T47D (cell line): ENCODE data around the gene ZDHHC22.

ENCODE experiments used
- DNase-seq, 2 experiments: peaks; one replicate each; pipeline versions ENCODE4 v3.0.0 to v3.0.0-alpha.2; 2011 to 2012; ENCODE audit warnings: low read depth in 1 of 2, low spot score in 1 of 2
- JUND ChIP-seq: IDR thresholded peaks from 2 replicates; pipeline ENCODE4 v1.6.1; 2012; ENCODE audit warnings: low read depth
- in situ Hi-C: cut with HindIII; loops from 2 replicates; pipeline ENCODE4 v1.10.0; 2016; ENCODE audit warnings: low sequenced_read_pairs, low pct_unique_long_range_greater_than_20kb

Gene ZDHHC22, protein sequence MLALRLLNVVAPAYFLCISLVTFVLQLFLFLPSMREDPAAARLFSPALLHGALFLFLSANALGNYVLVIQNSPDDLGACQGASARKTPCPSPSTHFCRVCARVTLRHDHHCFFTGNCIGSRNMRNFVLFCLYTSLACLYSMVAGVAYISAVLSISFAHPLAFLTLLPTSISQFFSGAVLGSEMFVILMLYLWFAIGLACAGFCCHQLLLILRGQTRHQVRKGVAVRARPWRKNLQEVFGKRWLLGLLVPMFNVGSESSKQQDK

DNA sequence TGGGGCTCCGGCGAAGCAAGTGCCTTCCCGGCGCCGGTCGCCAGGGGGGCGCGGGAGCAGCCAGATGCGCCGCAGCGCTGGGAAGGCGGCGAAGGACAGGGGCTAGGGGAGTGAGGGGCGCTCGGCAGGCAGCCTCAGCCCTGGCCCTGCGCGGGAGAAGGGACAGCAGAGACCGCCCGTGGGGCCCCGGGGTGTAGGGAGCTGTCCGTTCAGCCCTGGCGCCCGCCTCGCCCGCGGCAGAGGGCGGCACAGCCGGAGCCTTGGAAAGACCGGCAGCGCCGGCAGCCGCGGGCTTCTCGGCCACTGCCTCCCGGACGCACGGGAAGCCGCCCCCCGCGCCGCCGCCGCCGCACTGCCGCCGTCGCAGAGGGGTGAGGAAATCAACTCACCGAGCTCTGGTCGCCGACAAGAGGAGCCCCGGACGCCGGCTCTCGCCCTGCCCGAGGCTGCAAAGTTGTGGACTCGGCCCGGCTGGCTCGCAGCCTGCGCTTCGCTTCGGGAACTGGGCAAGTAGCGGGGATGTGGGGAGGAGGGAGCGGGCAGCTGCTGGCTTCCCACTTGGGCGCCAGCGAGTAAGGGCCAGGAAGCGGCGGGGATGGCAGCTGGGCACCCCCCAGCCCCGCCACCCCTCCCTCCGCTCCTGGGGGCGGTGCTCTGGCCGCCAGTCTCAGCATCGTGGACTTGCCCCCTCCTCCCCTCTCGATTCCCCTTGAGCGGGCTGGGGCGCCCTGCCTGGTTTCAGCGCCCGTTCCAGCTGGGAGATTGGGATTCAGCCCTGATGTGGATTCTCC lies at the start of gene ZDHHC22:
ZDHHC22 (minus strand) TSS at position 578 of the 791 bp plus-strand sequence. CDS start 2,053 bp downstream, outside the sequence.
- in situ Hi-C loops: no loop called here
- DNase-seq: peak; percentile 31 to 69
- TF ChIP-seq JUND: no peak

DNA sequence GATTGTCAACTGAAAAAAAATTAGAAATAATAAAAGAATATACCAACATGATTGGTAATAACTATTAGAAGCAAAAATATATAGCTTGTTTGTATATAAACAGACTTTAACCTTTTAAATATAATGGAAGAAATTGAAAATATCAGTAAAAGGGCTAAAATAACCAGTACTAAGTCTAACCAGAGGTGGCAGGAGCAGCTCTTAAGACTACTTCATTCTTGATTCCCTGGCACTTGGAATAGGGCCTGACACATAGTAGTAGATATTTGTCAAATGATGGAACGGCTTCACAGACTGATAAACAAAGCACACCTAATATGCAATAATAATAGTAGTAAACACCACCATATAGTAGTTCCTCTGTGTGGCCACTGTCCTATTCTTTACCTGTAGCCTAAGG lies 49.4 kb upstream of the ZDHHC22 start:
- DNase-seq: no peak
- TF ChIP-seq JUND: no peak
- in situ Hi-C loops: no loop called here

DNA sequence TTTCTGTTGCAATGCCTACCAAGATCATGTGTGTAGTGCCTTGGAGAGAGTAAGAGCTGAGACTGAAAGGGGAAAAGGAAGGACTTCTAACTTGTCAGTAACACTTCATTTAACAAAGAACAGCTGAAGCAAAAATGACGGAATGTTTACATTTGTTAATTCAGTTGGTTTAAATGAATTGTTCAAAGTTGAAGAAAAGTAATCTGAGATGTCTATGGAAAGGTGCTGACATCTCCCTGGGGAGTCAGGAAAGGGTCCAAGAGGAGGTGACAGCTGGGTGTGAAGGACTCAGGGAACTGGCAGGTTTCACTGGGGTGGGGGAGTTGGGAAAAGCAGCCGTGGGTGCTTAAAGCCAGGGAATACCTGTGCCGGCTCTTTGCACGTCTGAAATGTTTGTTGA lies 47.9 kb upstream of the ZDHHC22 start:
- no peak for TF ChIP-seq JUND
- in situ Hi-C loops: no loop called here
- DNase-seq: no peak

DNA sequence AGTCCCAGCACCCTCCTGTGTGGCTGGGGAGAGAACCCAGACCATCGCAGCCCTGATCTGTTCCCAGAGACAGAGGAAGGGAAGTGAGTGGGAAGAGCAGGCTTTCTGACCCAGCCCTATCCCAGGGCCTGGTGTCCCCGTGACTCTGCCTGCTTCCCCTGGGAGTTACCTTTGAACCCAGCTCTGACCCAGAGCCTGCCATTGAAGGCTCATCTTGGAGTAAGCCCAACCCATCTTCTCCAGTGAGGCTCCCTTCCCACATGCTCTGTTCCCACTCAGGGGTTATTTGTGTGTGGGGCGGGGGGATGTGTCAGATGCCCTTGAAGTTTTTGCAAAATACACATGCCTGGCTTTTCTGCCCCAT lies 46.0 kb upstream of the ZDHHC22 start:
- no peak for DNase-seq
- in situ Hi-C loops: no loop called here
- TF ChIP-seq JUND: no peak

DNA sequence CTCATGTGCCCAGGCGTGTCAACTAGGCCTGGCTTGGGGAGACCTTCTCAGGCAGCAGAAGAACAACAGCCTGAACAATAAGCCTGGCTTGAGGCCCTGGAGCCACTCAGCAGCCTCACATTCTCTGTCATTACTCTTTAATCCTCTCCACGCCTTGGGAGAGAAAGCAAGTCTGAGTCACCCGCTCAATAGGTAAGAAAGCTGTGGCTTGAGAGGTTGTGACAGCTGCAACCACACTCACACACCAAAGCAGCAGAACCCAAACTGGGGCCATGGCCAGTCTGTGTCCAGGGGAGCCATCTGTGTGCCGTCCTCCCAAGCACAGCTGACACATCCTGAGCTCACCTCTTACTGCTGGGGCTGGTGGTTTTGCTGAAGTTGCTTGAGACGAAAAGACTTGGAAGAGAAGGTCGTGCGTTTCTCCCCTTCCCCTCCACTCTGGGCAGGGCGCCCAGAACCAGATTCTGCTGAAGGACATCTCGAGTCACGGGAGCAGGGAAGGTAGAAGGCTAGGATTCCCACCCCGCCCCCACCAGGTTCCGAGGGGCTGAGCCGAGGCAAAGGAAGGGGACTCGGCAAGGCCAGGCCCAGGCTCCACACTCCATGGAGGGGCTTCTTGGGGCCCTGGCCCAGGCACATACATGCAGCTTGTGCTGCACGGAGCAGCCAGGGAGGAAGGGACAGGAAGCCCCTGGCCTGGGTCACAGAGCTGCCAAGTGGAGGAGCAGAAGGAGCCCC lies 45.5 kb upstream of the ZDHHC22 start:
- in situ Hi-C loops: no loop called here
- TF ChIP-seq JUND: no peak
- peak in 1 of 2 experiments; percentile 25 for DNase-seq

DNA sequence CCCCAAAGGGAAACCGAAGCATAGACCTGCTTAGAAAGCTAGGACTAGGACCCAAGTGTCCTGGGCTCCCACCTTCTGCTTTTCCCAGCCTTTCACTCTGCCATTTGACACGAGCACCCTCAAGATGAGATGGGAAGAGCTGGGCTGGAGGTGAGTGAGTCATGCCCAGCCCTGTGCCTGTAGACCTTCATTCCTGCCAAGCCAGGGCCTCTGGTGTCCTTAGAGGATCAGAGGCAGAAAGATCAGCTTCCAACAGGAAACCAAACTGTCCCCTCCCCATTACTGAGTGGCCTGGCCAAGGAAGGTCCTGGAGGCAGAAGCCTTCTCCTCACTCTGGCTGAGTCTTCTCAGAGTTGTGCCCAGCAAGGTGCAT lies 43.5 kb upstream of the ZDHHC22 start:
- in situ Hi-C loops: no loop called here
- TF ChIP-seq JUND: no peak
- peak in 1 of 2 experiments; percentile 41 for DNase-seq

DNA sequence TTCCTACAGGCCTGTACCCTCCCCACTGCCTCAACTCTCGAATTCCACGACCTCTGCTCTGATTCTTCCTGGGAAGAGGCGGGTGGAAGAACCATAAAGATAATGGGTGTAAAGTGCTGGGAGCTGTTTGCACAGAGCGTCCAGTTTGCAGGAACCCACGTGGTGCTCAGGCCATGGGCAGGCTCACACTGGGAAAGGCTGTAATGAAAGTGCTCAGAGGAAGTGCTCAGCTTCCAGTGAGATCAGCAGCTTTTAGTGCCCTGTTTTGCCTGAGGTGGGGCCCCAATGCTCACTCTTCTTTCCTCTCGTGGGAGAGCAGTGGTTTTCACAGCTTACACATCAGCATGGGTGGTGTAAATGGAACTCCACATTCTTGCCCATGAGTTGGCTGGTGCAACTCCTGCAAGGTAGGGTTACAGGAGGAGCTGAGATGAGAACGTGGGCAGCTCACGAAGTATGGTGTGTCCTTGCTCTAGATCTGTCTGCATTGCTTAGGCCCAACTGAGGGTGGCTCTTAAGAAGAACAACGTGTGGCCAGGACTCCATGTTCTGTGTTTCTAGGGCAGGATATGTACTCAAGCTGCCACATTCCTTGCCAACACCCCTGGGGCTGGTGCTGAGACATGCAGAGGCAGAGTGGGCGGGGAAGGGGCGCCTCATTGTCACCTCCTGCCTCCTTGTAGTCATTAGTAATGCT lies 43.0 kb upstream of the ZDHHC22 start:
- in situ Hi-C loops: no loop called here
- peak in 1 of 2 experiments; percentile 64 for DNase-seq
- no peak for TF ChIP-seq JUND

DNA sequence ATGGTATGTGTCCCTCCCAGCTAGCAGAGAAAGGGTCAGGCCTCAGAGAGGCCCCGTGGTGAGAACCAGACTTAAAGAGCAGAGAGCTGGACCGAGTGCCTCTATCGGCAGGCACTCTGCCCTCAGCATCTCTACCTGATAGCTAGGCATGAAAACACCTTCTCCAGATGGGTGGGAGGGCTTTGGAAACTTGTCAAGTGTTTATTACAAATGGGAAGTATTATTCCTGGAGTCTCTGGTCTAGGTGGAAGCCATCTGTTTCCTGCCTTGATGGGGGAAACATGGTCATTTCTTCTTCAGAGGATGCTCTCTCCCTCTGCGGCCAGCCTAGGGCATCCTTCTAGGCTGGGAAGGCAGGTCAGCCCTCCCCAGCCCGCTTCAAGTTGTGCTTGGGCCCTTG lies 42.3 kb upstream of the ZDHHC22 start:
- in situ Hi-C loops: no loop called here
- TF ChIP-seq JUND: no peak
- DNase-seq: no peak

DNA sequence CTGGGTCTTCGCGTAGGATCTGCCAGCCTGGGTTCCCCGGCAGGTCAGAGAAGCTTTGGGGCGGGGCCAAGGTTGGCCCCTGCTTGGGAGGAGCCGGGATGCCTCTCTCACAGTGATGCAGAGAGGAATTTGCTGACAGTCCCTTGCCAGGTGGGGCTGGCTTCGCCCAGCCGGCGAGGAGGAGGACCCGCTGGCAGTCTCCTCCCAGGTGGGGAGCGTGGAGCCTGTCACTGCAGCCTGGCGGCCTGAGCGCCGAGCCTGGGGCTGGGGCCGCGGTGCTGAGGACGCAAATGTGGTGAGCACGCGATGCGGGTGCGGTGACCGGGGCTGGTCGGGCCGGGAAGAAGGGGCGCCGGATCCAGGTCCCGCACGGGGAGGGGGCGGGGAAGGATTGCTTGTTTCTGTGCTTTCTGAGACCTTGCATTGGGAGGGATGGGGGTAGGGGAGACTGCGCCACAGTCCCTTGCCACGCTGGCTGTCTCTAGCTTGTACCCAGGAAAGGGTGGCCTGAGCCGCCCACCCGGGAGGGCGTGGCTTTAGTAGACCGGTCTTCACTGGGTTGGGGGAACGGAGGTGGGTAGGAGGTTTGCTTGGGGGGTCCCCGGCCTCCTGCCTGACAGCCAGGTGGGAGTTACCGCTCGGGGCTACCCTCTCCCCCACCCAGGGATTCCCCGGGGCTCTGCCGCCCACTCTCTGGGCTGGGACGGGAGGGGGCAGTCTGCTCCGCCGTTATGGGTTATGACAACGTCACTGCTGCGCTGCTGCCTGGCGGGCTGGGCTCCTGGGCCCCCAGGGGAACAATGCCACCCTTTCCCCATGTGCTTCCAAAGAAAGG lies 40.2 kb upstream of the ZDHHC22 start, which contains the start of gene TMEM63C:
TMEM63C (plus strand) TSS at position 196 of the 835 bp plus-strand sequence. CDS start 37,016 bp downstream, outside the sequence.
- peak; percentile 78 to 95 for DNase-seq
- in situ Hi-C loops: no loop called here
- TF ChIP-seq JUND: no peak

DNA sequence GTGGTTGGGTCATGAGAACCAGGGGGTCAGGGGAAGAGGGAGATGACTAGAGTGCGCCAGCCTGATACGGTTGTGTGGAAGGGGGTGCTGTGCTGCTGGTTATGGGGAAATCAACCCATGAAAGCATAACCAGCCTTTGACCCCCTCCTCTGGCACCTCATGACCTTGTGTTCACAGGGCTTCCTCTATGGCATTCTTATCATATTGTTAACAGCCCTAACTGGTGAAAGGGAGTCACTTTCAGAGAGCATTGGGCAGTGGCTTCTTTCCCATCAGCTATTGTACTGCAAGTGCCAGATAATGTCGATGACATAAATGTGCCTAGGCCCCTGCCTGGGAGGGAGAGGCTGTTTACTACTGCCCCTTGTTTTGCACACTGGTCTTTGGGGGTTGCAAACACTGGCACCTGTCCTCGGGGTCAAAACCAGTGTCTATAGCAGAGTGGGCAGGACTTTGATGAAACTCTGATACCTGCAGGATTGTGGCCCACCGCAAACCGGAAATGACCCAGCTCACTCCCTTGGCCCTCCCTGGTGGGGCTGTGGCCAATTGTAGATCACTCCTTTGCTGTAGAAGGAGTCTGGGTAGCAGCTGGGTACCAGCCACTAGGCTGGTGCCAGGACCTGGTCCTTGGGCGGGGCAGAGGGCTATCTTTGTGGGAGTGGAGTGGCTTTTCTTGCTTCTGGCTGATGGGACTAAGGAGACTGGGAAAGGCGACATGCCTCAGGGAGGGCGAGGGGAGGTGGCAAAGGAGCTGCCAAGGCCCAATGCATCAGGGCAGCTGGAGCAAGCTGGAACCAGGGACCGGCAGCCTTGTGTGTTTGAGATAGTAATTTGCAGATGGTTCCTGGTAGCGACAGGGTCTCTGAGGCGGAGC lies 39.4 kb upstream of the ZDHHC22 start:
- DNase-seq: no peak
- TF ChIP-seq JUND: no peak
- in situ Hi-C loops: no loop called here

DNA sequence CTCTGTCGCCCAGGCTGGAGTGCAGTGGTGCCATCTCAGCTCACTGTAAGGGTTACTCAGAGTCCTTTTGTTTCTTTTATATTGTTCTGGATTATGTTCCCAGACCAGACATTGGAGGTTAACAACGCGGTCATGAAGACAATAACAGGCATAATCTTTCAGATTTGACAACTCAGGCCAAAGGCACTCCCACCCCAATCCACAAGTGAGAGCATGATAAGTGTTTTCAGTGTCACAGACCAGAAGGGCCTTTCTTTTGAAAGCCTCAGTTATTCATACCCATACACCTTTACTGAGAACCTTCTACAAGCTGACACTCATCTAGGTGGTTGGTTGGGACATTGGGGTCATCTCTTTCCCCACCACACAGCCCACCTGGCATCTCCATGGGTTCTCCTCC lies 37.1 kb upstream of the ZDHHC22 start:
- TF ChIP-seq JUND: no peak
- in situ Hi-C loops: no loop called here
- DNase-seq: no peak
